HG02759 (cell line): ENCODE results near the gene AHR.

ENCODE experiments used
- ATAC-seq: cut with Tn5 transposase; IDR thresholded peaks from one replicate; pipeline ENCODE4 v1.9.1; 2021; ENCODE audit warnings: mild to moderate bottlenecking, moderate library complexity; ENCODE audit not compliant: unreplicated experiment

The AHR gene

DNA sequence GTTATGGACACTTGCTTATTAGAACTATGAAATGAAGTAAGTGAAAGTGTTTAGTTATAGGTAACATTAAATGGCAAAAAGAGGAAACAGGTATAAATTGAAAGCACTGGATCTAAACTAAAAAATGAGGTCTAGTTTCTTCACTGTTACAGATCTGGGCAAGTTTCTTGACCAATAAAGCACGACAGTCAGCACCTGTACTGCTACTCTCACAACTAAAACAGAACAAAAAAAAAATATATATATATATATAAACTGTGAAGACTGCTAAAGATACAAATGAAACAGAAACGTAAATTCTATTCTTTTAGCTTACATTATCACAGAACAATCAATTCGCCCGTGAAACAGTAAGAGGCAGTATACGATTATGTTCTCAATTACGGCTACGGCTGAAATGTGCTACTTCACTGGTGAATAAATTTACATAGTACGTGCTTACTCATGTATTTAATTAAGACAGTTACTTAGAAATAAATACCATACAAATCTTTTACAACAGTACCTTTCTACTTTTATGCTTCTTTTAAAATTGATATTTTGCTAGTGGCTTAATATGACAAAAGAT lies 4.2 kb downstream of the AHR start:
- ATAC-seq = no peak

DNA sequence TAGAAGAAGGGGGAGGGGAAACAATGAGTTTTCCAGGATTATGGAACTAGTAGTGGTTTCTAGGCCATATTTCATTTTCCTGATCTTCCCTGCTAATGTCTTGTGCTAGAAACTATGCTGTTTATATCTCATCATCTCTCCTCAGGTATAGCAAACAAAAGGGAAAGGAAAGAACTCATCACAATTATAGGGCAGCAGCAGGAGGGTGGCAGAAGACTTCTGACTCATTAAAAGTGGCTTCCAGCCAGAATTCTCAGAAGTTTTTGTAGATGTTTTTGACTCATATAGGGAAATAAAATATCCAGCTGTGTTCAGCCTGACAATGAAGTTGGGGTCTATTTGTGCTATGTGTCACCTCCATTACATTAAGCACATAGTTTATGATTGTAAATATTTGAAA lies 6.5 kb downstream of the AHR start:
- no peak for ATAC-seq

DNA sequence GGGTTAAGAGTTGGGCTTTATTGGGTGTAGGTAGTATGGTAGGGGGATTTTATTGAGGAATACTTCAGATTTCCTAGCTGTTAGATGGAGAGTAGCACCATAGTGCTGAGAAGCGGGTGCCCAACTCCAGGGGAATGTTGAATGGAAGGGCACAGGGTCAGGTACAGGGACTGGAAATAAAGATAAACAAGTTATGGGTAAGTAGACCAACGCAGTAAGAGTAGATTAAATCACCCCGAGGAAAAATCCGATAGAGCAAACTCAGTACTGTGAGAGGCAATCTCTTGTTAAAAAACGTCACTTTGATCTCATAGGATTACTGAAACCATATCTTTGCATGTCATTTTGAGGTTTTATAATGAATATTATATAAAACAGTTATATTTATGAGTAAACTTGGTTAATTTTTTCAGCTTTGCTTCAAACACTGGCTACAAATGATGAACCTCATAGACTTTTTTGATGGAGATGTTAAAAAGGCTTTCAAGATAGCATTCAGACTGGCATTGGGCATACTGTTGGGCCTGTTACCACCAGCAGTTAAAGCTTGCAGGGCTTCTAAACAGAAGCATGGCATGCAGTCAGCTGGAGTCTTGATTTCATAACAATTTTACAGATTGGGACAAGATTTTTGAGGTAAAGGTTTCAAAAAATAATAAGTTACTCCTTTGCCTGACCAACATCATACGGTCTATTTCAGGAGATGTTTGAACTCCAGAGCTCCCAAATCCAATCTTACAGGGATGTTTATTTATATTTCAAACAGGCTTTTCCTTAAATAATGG lies 7.1 kb downstream of the AHR start:
- ATAC-seq = no peak

DNA sequence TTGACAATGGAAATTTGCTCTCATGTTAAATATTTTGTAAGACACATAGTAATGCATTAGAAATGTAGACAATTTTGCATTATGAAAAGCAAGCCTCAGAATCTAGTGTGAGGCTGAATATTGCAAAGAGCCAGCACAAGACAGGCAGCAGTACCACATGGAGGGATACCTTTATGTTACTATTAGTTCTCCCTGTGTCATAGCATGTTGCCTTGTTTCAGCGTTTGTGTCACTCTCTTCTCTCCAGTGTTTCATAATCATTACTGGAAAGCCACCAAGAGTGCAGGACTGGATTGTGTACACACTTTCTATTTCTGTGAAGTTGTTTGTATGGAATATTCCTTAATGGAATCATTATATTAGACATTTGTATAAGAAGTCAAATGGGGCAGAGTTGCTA lies 8.5 kb downstream of the AHR start:
- no peak for ATAC-seq

DNA sequence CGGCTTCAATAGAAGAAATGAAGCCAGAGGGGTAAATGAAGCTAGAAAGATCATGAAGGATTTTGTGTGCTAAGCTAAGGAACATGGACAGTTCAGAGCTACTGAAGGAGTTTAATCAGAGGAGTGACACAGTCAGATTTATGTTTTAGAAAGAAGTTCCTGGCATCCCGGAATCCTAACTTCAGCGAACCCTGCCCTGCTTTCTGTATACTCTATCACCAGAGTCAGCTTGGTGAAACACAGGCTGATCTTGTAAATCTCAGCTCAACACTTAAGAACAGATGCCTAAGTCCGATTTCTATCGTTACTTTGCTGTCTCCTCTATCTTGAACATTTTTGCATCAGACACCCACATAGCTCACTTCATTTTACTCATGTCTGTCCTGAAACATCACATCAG lies 9.1 kb downstream of the AHR start:
- no peak for ATAC-seq

DNA sequence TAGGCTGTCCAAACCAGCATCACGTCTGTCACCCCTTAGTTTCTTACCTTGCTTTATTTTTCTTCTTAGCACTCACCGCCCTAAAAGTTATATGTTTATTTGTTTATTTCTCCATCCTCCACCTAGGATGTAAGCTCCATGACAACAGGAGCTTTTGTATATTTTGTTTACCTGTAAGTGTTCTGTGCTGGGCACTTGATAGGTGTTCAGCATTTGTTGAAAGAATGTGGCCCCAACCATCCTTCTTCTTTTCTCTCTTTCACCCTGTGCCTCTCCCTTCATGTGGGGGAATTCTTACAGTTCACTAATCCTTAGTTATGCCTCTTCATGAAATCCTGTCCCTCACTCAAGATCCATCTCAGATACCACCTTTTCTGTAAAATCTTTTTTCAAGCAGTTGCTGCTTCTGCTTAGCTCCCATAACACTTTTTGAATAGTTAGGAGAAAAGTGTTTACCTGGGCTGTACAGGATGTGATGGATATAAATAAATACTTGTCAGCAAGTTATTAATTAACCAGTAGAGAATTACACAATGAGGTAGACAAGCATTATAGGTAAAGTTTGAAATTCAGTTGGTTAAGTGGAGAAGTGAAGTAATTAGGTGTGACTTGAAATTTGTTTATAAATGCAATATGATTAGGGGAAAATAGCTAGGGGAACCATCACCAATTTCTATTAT lies 9.7 kb downstream of the AHR start:
- no peak for ATAC-seq

DNA sequence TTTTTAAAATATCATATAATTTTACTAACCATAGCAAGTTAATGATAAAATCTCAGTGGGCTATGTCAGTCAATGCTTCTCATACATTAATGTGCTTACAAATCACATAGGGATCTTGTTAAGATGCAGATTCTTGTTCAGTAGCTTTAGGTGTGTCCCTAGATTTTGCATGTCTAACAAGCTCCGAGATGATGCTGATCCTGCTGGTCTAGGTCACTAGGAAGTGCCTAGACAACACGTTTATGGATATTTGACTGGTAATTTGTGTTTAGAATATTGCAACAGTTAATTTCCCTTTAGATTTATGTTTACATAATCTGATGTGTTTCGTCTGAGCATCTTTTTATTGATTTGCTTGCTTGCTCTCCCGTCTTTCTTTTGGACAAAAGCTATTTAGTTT lies 12.7 kb downstream of the AHR start:
- ATAC-seq = no peak

DNA sequence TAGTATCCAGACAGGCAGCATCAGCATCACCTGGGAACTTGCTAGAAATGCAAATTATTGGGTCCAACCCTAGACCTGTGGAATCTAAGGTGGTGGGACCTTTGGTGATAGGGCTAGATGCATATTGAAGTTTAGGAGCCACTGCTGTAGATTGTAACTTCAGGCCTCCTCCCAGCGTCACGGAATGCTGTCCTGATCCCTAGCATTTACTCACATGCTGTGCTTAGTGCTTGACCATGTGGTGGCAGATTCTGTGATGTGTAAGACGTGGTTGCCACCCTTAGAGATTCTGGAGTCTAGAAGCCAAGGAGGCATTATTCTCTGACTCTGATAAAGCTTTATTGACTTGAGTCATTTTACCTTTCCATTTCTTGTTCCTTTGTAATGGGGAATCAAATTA lies 13.5 kb downstream of the AHR start:
- no peak for ATAC-seq

DNA sequence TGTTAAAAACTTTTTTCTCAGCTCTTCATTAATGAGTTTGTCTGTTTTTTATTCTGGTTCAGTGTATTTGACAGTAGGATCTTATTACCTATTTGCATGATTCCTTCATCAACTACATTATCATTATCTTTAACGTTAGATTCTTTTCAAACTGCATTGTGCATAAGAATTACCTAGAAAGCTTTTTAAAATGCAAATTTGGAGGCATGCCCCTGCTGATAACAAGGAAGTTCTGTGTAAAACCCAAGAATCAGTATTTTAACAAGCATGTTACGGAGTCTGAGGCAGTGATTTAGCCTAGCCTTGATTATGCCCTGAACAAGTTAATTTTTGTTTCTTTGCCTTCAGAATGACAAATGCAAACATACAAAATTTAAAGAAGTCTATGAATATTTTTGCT lies 14.2 kb downstream of the AHR start:
- ATAC-seq = no peak

DNA sequence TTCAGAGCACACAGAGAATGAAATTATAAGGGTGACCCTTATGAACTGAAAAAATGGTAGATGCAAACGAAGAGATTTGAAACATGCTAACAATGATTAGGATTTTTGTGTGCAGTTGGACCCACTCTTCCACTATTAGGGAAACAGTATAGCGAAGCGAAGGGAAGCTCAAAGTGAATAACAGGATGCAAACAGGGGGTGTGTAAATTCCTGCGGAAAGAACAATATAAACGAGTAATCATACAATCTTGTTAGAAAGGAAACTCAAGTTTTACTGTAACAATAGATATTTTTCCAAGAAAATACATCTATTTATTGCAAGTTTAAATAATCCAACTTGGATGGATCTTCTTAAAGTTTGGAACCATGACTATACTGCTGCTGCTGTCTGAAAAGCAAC lies 14.7 kb downstream of the AHR start:
- no peak for ATAC-seq

DNA sequence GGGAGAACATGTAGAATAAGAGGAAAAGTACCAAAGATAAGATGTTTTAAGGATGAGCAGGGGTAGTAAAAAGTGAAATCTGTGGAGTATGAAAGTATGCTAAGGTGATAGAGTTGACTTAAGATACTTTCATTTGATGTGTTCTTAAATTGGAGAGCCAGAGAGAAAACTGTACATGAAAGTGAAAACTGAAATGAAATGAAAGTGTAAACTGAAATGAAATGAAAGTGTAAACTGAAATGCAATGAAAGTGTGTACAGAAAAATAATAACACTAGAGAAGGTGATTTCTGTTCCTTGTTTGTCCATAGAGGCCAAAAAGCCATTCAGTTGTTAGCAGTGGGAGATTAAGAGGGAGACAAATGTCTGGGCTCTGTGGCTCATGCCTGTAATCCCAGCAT lies 17.5 kb downstream of the AHR start:
- peak; percentile 38 for ATAC-seq

DNA sequence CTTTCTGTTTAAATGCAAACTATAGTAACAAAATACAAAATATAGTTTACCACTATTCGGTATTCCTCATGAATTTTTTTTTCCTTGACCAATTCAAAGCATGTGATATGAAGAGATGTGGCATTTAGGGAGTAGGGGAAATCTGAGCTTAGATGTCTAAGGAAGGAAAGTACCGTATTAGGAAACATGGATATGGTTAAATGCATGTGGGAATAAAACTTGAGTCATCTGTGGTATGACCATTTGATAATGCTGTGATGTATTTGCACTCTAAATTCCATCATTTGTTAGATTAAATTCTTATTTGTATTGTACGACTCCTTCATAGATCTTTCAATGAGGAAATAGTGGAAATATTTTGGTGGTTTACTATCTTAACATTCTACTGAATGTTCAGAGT lies 19.7 kb downstream of the AHR start:
- no peak for ATAC-seq

DNA sequence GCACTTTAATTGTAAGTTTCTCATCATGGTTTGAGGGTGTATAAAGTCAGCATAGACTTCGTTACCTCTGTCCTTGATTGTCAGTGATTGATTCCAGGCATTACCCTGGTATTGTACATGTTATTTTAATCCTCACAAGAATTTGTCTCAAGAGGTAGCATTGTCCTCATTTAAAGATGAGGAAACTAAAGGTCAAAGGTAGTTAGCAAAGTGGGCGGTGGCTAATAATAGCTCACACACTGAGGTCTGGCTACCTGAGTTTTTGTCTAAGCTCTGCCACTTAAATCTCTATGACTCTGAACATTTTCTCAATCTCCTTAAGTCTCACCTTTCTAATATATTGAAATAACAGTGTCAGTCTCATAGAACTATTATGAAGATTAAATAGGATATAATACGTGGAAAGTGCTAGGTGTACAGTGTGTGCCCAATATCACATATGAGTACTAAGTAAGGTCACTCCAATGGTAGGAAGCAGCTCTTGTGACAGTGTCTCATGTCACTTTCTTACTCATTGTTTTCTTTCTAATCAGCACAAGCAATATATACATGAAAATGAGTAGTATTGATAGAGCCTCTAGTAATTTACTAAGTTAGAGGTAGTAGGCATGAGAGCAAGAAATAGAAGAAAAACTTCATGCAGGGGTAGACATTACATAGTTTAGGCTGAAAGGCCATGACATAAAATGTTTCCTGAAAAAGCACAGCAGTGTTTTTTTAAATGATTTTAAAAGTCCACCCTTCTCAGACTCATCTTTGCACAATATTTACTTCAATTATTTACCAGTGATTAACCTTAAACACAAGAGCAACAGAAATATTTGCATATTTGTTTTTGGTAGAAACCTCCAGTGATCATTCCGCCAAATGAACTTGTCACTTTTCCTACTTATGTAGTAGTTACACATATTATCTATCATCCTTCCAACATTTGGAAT lies 21.0 kb downstream of the AHR start:
- ATAC-seq = no peak

DNA sequence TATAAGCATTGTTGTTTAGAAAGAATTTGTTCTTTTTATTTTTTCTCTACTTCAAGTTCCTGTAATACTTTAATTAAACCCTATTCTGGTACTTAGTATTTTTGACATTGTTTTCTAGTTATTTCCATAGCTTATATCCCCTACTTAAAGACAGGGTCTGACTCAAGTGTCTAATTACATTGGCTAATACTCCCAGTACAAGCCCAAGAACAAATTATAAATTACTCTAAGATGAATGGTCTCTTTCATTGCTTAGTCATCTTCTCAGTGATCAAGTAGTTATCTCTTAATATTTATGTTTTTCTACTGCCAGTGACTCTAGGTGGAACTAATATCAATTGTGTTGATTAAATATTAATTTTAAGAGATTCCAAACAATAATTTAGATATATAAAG lies 21.6 kb downstream of the AHR start:
- ATAC-seq = no peak

DNA sequence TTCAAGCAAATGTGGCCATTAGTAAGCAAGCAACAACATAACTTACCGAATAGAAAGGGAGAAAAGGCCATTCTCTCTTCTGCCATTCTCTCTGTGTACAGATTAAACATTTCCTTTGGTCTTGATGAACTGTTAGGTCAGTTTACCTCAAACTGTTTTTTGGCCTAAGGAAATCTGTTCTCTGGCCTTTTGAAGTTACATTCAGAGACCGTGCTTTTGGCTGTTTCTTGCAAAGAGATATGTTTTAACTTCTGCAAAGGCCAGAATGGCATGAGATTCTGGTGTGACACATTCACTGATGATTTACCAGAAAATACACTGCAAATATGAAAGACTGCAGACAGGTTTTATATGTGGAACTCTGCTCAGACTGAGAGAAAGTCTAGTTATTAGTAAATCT lies 22.2 kb downstream of the AHR start:
- no peak for ATAC-seq

DNA sequence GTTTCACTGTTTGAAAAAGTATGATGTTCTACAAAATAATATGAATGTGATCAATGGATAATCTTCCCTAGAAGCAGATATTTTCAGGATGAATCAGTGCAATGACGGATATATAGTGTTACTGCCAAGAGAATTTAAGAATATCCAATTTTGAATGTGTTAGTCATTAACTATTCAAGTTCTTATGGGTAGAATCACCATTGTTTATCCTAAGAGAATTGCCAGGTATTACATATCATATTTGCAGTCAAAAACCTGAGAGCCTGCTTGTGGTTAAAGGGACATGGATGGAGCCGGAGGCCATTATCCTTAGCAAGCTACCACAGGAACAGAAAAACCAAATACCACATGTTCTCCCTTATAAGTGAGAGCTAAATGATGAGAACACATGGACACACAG lies 26.9 kb downstream of the AHR start:
- ATAC-seq = no peak

DNA sequence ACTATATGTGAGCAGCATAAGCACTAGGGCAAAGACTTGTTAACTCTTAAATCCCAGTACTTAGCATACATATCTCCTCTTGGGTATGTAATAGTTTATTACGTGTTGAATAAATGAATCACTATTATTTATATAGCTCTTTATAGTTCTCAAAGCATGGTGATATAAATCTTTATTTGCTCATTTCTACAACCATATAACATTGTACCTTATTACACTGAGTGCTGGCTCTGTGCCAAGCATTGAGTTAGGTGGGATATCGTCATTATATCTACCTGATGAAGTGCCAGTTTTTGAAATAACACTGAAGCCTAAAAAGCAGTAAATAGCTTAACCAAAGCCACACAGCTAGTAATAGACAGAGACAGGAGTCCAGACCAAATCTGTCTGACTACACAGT lies 27.9 kb downstream of the AHR start:
- no peak for ATAC-seq

DNA sequence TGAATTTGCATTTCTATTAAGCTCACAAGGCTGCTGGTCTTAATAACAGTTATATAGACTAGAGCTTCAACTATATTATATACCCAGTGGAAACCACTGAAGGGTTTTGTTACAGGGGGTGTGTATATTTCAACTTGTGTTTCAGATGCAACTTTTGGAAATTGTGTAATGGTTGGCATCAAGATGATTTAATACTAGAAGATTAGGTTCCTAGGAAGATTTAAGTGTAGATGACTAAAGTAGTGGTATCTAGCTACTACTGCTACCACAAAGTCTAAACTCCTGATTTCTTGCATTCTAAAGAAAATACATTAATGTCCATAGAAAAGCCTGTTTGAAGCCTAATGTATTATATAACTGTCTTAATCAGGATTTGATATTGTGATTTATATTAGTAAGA lies 30.2 kb downstream of the AHR start:
- no peak for ATAC-seq

DNA sequence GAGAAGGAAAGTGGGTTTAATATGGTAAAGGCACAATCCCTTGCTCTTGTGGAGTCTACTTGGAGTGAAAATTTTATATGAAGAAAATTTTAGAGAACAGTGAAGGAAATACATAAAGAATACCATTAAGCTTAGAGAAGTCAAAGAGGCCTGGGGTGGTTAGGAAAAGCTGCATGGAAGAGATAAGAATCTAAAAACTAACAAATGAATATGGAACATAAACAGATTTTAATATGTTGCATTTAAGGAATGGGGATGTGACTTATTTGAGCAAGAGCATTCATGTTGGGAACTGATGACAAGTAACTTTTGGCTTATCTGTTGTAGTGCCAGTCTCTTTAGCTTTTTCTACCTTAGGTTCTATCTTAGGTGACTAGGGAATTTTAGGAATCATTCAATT lies 31.0 kb downstream of the AHR start:
- ATAC-seq = no peak

DNA sequence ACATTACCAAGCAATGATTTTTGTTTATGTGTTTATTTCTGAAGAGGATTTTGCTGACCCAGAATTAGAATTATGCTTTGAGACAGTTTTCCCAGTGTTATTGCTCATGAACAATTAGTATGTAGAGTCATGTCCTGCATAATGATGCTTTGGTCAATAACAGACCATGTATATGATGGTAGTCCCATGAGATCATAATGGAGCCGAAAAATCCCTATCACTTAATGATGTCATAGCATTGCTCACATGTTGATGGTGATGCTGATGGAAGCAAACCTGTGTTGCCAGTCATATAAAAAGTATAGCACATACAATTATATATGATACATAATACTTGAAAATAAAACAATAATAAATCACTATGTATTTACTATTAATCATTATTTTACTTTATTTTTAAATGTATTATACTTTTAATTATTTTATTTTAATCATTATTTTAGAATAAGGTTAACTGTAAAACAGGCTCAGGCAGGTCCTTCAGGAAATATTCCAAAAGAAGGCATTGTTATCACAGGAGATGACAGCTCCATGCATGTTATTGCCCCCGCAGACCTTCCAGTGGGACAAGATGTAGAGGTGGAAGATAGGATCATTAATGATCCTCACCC lies 33.5 kb downstream of the AHR start:
- no peak for ATAC-seq

DNA sequence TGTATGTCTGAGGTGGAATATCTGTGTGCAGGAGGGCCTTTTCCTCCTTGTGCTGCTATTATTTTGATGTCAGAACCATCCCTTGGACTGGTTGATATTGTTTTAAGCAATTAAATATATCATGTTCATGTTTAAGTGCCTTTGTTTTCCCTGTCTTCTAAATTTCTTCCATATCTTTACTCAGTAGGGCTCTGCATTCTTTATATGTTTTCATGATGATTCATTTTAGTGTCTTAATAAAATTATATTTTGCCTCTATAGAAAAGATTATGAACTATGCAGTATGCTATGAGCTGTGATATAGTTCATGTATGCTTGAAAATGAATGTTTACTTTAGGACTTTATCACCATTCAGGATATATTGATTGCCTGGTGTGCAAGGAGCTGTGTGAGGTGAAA lies 34.8 kb downstream of the AHR start:
- no peak for ATAC-seq
